Gastrocnemius medialis (tissue), 4 donors: ENCODE data around the gene SHC3. TPM values are rescaled to one million over a fixed set of nuclear protein-coding genes. Genes with fewer than 3 reads are reported as not detected.

Experiments used
- ATAC-seq, 2 donors: fragments of 150-250 bp; one replicate each; pipeline ENCODE4 v1.9.1; 2016
- DNase-seq, 2 donors: peaks; one replicate each; pipeline ENCODE4 v3.0.0-alpha.2; 2019
- H3K27ac ChIP-seq, 4 donors: fragments of 200-600 bp; sonication (generic); 1 replicate in 1 of 4; 2 replicates in 3 of 4; pipeline ENCODE4 v1.5.1; 2016 to 2018; ENCODE audit warnings: mild to moderate bottlenecking in 2 of 4, moderate library complexity in 1 of 4
- H3K27me3 ChIP-seq, 3 donors: fragments of 200-600 bp; sonication (generic) in 2 of 3; 1 replicate in 1 of 3; 2 replicates in 2 of 3; pipeline versions ENCODE4 v1.5.1 to v1.6.0; 2016 to 2019; ENCODE audit warnings: mild to moderate bottlenecking in 1 of 3, moderate library complexity in 1 of 3
- H3K36me3 ChIP-seq, 2 donors: fragments of 200-600 bp; sonication (generic) in 1 of 2; one replicate each; pipeline ENCODE4 v1.5.1; 2017 to 2018
- H3K4me1 ChIP-seq, 2 donors: fragments of 200-600 bp; sonication (generic) in 1 of 2; one replicate each; pipeline ENCODE4 v1.5.1; 2016 to 2017; ENCODE audit warnings: mild to moderate bottlenecking in 2 of 2
- H3K4me3 ChIP-seq, 4 donors: fragments of 200-600 bp; sonication (generic) in 3 of 4; 1 replicate in 1 of 4; 2 replicates in 3 of 4; pipeline ENCODE4 v1.5.1; 2016 to 2019; ENCODE audit warnings: mild to moderate bottlenecking in 2 of 4
- H3K9me3 ChIP-seq, 3 donors: fragments of 200-600 bp; sonication (generic) in 2 of 3; 1 replicate in 1 of 3; 2 replicates in 2 of 3; pipeline ENCODE4 v1.5.1; 2016 to 2019
- POLR2A ChIP-seq, 2 donors: fragments of 450-650 bp; IDR thresholded peaks; one replicate each; pipeline ENCODE4 v1.6.1; 2017; ENCODE audit warnings: antibody characterized with exemption in 2 of 2, mild to moderate bottlenecking in 2 of 2, moderate library complexity in 2 of 2
- in situ Hi-C, 4 donors: fragments of 200-750 bp; cut with MboI; loops; one replicate each; pipeline versions ENCODE4 v1.15.0 to v1.8.0; 2017; ENCODE audit warnings: low sequenced_read_pairs in 4 of 4
- intact Hi-C: fragments of 100-400 bp; cut with DNase I; formaldehyde crosslinking; loops from one replicate; pipeline ENCODE4 v1.15.1; 2023; ENCODE audit warnings: low total_unique reads
- total RNA-seq, 4 donors: library from RNA; depleted of rRNA; stranded (reverse); fragments of >200 nt; gene quantifications; one replicate each; pipeline versions ENCODE4 v1.1.0 to v1.2.3, GENCODE V29; 2016
- TF ChIP-seq, protein P1 (sequence below), 5 experiments: fragments of 450-650 bp in 3 of 5; fragments of 200-600 bp in 2 of 5; sonication (generic) in 2 of 5; IDR thresholded peaks in 4 of 5; conservative IDR thresholded peaks in 1 of 5; 1 replicate in 4 of 5; 2 replicates in 1 of 5; pipeline ENCODE4 v1.5.1; 2016 to 2019; ENCODE audit warnings: antibody characterized with exemption in 5 of 5, mild to moderate bottlenecking in 3 of 5, moderate library complexity in 3 of 5

The SHC3 gene
- total RNA-seq, 4 donors from 2014 or later: 0.09 to 0.29 (median 0.15) TPM; not detected in 1

DNA sequence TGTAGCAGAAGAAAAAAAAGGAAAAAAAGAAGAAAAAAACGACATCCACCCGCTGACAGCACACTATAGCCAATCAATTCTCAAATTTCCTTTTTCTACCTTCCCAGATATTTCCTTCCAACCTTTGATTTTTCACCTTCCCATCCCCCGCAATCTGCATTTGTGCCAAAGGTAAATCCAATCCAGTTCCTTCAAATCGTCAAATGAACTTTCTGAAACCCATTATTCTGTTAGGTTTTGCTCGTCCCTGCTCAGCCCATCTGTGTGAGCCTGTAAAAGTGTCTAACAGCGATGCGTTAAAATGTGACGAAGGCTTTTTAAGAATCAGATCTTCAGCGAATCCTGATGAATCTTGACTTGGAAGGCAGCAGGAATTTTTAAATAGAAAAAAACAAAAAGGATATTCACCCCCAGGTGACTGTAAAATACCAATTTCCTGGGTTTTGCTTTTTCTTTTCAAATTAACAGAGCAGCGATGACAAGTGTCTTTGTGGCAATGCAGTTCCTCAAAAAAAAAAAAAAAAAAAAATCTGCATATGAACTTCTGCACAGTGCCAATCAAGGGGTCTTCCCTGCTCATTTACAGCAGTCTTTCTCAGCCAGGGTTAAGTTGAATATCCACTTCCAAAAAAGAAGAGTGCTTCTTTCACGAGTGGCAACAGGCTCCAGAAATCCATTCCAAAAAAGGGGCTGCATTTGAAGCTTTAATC lies 367 bp upstream of the SHC3 start:
- no peaks in the 10 kb centered on the region for H3K36me3 ChIP-seq
- no peak for ATAC-seq
- peaks cover 24 to 37% (median 31%) of the 10 kb centered on the region in 3 donors for H3K27me3 ChIP-seq
- H3K4me1 ChIP-seq: peaks cover 18 to 28% of the 10 kb centered on the region in 2 donors
- no peak for DNase-seq
- no peak for TF ChIP-seq POLR2A (IDR thresholded peaks at IDR 0.05)
- TF ChIP-seq, protein P1, sequence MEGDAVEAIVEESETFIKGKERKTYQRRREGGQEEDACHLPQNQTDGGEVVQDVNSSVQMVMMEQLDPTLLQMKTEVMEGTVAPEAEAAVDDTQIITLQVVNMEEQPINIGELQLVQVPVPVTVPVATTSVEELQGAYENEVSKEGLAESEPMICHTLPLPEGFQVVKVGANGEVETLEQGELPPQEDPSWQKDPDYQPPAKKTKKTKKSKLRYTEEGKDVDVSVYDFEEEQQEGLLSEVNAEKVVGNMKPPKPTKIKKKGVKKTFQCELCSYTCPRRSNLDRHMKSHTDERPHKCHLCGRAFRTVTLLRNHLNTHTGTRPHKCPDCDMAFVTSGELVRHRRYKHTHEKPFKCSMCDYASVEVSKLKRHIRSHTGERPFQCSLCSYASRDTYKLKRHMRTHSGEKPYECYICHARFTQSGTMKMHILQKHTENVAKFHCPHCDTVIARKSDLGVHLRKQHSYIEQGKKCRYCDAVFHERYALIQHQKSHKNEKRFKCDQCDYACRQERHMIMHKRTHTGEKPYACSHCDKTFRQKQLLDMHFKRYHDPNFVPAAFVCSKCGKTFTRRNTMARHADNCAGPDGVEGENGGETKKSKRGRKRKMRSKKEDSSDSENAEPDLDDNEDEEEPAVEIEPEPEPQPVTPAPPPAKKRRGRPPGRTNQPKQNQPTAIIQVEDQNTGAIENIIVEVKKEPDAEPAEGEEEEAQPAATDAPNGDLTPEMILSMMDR (IDR thresholded peaks at IDR 0.05 in 4 of 5, conservative IDR thresholded peaks at IDR 0.05 in 1 of 5): no peak
- no peaks in the 10 kb centered on the region for H3K9me3 ChIP-seq
- H3K27ac ChIP-seq: no peak overlapping the region
- in situ Hi-C loops (no loop called here), intact Hi-C loops (no loop called here)
- peak overlapping the region in 2 of 4 donors; percentile 44 to 63 for H3K4me3 ChIP-seq

DNA sequence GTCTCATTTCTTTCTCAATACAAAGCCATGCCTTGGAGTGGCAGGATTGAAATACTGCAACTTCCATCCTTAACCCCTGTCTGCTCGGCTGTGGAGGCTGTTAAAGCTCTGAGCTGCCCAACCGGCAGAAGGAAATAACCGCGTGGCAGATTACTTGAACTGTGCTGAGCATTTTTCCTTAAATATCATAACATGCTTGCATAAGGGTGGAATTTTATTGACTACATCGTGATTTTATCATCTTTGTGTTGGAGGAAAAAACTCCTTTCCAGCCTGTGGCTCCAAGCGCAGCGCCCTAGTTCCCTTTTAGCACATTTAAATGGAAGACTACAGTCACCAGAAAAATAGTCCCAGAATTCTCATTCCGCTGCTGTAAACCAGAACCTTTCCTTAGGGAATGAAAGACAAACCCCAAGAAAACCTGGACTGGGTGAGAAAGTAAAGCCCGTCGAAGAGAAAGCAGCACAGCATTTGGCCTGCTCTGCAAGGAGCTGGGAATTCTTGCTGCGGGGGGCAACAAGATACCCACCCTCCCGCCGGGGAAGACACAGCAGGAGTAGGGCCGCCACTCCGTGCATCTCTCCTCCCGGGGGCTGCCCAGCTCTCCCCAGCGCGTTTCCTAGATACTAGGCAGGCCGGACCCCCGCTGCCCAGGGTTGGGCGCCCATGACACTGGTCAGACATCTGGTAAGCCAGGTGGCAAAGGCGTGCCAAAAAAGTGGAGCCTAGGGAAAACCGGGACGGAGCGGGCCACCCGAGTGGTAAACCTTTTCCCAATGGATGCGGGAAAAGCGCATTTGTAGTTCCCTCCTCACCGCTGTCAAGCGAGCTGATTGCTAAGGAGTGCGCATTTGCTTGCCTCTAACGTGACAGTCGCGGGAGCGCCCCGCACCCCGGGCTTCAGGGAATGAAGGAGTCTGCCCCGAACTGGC lies 1.3 kb downstream of the SHC3 start:
- Histone ChIP-seq H3K36me3 (no peaks in the 10 kb centered on the region), H3K27ac (no peak overlapping the region), H3K27me3 (peaks cover 24 to 37% (median 31%) of the 10 kb centered on the region in 3 donors), H3K9me3 (no peaks in the 10 kb centered on the region), H3K4me1 (peaks cover 18 to 28% of the 10 kb centered on the region in 2 donors), H3K4me3 (peak overlapping the region in 3 of 4 donors; percentile 13 to 24 (median 16))
- in situ Hi-C loops: no loop called here
- TF ChIP-seq POLR2A (IDR thresholded peaks at IDR 0.05): no peak
- TF ChIP-seq, protein P1 (IDR thresholded peaks at IDR 0.05 in 4 of 5, conservative IDR thresholded peaks at IDR 0.05 in 1 of 5): no peak
- ATAC-seq: no peak
- intact Hi-C loops: no loop called here
- DNase-seq: no peak

DNA sequence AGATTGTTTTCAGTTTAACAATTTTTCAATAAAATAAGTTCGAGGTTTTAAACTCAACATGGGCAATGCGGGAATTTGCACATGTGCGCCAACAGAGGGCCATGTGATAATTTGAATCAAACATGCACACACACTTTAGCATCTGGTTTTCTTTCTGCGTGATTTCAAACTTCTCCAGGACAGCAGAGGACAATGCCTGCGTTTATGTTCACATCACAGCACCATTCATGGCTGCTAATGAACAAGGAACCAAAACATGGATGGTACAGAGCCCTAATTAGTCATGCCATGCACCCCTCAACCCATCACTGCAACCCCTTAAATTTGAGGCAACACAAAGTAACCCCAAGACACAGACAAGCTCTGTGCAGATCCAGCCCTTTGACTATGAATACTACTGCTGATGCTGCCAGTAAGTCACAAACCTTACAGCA lies 2.8 kb downstream of the SHC3 start:
- intact Hi-C loops (no loop called here), in situ Hi-C loops (no loop called here)
- H3K27me3 ChIP-seq: peaks cover 24 to 37% (median 31%) of the 10 kb centered on the region in 3 donors

DNA sequence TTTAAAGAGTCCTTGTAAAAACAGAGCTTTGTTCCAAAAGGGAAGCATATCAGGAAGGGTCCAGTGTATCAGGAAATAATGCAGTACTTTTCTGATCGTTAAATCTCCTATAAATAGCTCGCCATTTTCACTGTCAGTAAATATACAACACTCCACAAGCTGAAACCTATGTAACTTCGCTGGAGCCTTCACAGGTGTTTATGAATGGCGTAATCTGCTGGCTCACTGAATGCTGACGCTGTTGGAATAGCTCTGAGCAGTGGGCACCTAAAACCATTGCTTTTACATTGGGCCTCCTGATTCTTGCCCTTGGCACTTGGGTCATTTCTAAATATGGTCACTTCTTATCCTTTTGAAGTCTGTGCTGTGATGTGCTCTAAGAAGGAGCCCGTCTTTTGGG lies 4.3 kb downstream of the SHC3 start:
- DNase-seq (no peak), ATAC-seq (no peak)
- H3K27me3 ChIP-seq: peaks cover 24 to 37% (median 31%) of the 10 kb centered on the region in 3 donors
- peaks cover 10 to 18% of the 10 kb centered on the region in 2 donors for H3K4me1 ChIP-seq
- no peak for TF ChIP-seq POLR2A (IDR thresholded peaks at IDR 0.05)
- TF ChIP-seq, protein P1 (IDR thresholded peaks at IDR 0.05 in 4 of 5, conservative IDR thresholded peaks at IDR 0.05 in 1 of 5): no peak
- in situ Hi-C loops: no loop called here
- no peaks in the 10 kb centered on the region for H3K36me3 ChIP-seq
- intact Hi-C loops: no loop called here
- no peak overlapping the region for H3K4me3 ChIP-seq
- H3K27ac ChIP-seq: no peak overlapping the region
- H3K9me3 ChIP-seq: no peaks in the 10 kb centered on the region

More for the DNA sequence above, 2.8 kb downstream of the SHC3 start:
- H3K27ac ChIP-seq: no peak overlapping the region
- H3K4me1 ChIP-seq: peaks cover 18 to 28% of the 10 kb centered on the region in 2 donors
- H3K36me3 ChIP-seq: no peaks in the 10 kb centered on the region
- TF ChIP-seq, protein P1 (IDR thresholded peaks at IDR 0.05 in 4 of 5, conservative IDR thresholded peaks at IDR 0.05 in 1 of 5): no peak
- TF ChIP-seq POLR2A (IDR thresholded peaks at IDR 0.05): no peak
- no peak overlapping the region for H3K4me3 ChIP-seq
- DNase-seq: no peak
- no peak for ATAC-seq
- H3K9me3 ChIP-seq: no peaks in the 10 kb centered on the region
